ENCODE data around the gene PSMD8.
"Not testable (repeated sequence)": the region's sequence is repeated elsewhere in the genome, so short reads cannot be mapped to it uniquely, and the experiment has no call there.

PSMD8 gene

DNA sequence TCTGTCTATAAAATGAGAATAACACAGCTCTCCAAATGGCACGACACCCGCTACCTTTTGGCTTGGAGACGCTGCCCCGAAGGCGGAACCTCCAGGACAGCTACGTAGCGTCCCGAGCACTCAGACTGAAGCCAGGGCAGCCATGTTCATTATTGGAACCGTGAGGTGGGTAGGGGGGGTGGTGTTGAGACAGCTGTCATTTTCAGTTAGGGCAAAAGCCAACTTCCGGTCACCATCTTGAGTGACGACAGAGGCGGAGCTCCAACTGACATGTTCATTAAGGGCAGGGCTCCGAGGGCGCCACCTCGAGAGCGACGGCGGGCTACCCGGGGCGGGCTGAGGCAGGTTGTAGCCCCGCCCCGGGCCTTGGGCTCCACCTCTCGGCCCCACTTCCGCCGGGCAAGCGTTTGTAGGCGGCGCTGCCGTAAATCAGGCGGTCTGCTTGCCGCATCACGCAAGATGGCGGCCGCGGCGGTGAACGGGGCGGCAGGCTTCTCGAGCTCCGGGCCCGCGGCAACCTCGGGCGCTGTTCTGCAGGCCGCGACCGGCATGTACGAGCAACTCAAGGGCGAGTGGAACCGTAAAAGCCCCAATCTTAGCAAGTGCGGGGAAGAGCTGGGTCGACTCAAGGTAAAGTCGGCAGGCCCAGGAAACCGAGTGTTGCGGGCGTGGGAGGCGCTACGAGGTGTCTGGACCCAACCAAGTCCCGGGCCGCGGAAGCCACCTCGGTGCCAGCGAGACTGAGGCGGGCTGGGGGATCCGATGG lies at the start of gene PSMD8:
Gene PSMD8, plus strand, starts transcription at position 240 of the 766 bp plus-strand sequence. Its CDS starts 31 bp downstream, at position 271.
- peak; percentile 99 to 100 (median 100) for DNase-seq
- intact Hi-C loops (cut with DNase I), result loop anchor here (1.0 kb wide), 1 partner anchor 38 kb away; no protein-coding TSS in a partner anchor

DNA sequence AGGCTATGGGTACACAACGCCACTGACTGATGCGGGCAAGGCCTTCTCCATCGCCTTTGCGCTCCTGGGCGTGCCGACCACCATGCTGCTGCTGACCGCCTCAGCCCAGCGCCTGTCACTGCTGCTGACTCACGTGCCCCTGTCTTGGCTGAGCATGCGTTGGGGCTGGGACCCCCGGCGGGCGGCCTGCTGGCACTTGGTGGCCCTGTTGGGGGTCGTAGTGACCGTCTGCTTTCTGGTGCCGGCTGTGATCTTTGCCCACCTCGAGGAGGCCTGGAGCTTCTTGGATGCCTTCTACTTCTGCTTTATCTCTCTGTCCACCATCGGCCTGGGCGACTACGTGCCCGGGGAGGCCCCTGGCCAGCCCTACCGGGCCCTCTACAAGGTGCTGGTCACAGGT lies 47.8 kb upstream of the PSMD8 start:
- intact Hi-C loops (cut with DNase I), result no loop called here
- no peak for DNase-seq

DNA sequence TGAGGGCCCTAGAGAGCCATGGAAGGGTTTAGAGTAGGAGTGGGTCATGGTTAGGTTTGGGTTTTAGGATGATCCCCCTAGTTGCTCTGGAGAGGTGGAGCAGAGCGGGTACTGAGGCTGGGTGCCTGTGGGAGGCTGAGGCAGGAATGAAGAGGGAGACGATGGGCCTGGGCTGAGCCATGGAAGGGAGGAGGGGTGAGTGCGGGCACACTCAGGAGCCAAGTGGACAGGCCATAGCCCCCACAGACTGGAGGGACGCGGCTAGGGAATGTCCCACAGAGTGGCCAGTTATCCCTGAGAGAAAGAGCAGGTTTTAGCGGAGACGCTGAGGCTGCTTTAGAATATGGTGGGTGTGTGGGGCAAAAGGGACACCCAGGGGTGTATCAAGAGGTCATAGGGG lies 44.7 kb upstream of the PSMD8 start:
- DNase-seq, result no peak
- intact Hi-C loops (cut with DNase I), result loop anchor here (5.0 kb wide), 1 partner anchor 187 kb away; no protein-coding TSS in a partner anchor

DNA sequence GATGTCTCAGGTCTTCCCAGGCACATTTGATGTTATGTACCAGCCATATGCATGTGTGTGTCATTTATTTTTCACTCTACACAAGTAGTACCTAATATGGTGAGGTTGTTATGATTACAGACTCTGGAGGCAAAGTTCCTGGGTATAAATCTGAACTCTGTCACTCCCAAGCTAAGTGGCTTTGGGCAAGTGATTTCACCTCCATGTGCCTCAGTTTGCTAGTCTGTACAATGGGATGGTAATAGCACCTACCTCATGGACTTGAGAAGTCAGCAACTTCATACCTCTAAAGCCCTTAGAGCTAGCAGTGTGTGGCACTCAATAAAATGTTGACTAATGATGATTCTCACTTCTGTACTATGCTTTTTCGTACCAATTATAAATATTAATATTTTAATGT lies 42.6 kb upstream of the PSMD8 start:
- intact Hi-C loops (cut with DNase I), result loop anchor here (5.0 kb wide), 1 partner anchor 189 kb away; no protein-coding TSS in a partner anchor
- DNase-seq, result no peak

DNA sequence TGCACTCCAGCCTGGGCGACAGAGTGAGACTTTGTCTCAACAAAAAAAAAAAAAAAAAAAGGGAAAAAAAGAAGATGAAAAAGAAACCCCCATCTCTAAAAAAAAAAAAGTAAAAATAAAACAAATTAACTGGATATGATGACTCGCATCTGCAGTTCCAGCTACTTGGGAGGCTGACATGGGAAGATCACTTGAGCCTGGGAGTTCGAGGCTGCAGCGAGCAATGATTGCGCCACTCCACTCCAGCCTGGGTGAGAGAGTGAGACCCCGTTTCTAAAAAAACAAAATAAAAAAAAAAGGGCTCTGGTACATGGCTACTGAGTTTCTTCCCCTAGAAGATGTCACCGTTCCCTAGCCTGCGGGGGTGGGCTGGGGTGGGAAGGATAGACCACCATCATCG lies 41.1 kb upstream of the PSMD8 start:
- DNase-seq, result no peak
- intact Hi-C loops (cut with DNase I), result loop anchor here (5.0 kb wide), 1 partner anchor 191 kb away; no protein-coding TSS in a partner anchor

DNA sequence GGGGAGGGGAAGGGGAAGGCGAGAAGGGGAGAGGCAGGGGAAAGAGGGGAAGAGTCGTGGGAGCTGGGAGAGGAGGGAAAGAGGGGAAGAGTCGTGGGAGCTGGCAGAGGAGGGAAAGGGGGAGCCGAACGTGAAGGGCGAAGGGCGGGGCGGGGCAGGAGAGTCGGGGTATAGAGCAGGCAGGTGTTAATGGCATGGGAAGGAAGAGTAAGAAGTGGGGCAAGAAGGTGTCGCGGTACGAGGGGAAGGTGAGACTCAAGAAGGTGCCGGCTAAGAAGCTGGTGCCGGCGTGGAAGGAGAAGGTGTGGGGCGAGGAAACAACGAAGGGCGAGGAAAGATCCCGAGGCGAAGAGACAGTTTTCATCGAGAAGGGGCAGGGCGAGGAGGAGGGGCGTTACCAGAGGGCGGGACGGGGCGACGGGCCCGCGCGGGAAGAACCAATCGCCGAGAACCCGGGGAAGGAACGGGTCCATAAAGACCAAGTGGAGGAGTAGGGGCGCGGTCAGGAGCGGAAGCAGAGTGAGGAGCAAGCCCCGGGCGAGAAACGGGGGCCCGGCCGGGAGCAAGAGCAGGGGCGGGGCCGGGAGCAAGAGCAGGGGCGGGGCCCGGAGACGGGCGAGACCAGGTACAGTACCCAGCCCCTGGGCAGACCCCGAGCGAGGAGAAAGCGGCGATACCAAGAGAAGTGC lies 38.3 kb upstream of the PSMD8 start:
- intact Hi-C loops (cut with DNase I), result loop anchor here (1.0 to 5.0 kb wide), 3 partner anchors 38 to 434 kb away; partner anchors contain the start of gene PSMD8
- peak; percentile 92 to 99 (median 94) for DNase-seq

DNA sequence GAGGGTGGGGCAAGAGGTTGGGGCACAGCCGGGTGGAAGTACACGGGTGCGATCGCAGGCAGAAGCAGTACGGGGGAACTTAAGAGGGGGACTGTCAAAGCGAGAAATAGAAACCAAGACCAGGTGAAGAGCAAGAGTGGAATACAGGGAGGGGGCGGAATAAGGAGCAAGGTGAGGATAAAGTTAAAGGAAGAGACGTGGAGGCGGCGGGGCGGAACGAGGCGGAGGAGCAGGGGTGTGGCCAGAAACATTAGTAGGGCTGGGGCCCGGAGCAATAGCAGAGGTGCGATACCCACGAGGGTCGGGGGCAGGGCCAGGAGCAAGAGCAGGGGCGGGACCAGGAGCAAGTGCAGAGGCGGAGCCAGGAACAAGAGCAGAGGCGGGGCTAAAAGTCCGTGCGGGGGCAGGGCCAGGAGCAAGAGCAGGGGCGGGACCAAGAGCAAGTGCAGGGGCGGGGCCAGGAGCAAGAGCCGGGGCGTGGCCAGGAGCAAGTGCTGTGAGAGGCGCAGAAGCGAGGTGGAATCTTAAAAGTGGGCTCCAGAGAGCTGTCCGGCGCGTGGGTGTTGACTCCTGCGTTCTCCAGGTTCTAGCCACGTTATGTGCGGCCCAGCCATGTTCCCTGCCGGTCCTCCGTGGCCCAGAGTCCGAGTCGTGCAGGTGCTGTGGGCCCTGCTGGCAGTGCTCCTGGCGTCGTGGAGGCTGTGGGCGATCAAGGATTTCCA lies 37.6 kb upstream of the PSMD8 start:
- intact Hi-C loops (cut with DNase I), result loop anchor here (1.0 to 5.0 kb wide), 2 partner anchors 38 to 434 kb away; partner anchors contain the start of gene PSMD8
- peak; percentile 80 to 99 (median 85) for DNase-seq

DNA sequence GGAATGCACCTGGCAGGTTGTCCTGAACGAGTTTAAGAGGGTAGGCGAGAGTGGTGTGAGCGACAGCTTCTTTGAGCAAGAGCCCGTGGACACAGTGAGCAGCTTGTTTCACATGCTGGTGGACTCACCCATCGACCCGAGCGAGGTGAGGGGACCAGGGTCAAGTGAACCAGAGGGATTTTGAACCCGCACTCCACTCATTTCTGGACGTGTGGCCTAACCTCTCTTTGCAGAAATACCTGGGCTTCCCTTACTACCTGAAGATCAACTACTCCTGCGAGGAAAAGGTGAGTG lies 37.1 kb upstream of the PSMD8 start:
- DNase-seq, result no peak
- intact Hi-C loops (cut with DNase I), result loop anchor here (5.0 kb wide), 1 partner anchor 435 kb away; no protein-coding TSS in a partner anchor

DNA sequence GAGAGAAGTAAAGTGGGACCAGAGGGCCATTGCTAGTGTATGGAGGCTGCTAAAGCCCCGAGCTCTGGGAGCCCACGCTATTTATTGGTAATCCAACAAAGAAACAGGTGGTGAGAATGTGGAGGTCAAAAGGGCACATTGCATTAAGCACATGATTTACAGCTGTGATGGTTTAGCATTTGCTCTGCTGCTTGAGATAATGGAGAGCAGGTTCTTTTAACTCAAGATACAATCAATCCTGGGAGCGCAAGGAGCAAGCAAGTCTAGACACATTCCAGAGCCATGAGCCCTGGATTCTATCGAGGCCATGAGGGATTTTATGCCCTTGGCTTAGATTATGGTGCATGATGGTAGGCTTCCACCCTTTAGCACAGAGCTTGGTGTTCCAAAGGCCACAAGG lies 35.4 kb upstream of the PSMD8 start:
- intact Hi-C loops (cut with DNase I), result loop anchor here (5.0 kb wide), 1 partner anchor 437 kb away; no protein-coding TSS in a partner anchor

DNA sequence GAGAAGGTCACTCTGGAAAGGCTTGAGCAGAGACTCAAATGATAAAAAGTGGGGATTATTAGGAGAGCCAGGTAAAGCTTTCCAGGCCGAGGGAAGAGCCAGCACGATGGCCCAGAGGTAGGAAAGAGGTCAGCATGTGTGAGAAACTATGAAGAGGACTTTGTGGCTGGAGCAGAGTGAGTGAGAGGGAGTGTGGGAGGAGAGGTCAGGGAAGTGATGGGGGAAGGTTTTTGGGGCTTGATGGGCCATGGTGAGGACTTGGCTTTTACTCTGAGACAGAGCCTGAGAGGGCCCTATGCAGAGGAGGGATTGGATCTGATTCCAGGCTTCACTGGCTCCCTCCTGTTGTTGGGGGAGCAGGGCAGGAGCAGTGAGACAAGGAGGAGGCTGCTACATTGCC lies 33.4 kb upstream of the PSMD8 start:
- no peak for DNase-seq
- intact Hi-C loops (cut with DNase I), result no loop called here

More for the DNA sequence above, 35.4 kb upstream of the PSMD8 start:
- not testable (repeated sequence) for DNase-seq

DNA sequence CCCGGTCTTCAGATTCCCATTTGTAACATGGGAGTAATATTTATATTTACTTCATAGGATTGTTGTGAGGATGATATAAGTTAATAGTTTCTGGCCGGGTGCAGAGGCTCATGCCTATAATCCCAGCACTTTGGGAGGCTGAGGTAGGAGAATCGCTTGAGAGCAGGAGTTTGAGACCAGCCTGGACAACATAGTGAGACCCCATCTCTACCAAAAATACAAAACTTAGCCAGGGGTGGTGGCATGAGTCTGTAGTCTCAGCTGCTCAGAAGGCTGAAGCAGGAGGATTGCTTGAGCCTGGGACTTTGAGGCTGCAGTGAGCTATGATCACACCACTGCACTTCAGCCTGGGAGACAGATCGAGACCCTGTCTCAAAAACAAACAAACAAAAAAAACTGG lies 27.5 kb upstream of the PSMD8 start:
- peak in 1 of 10 donors; percentile 15 for DNase-seq
- intact Hi-C loops (cut with DNase I), result no loop called here

DNA sequence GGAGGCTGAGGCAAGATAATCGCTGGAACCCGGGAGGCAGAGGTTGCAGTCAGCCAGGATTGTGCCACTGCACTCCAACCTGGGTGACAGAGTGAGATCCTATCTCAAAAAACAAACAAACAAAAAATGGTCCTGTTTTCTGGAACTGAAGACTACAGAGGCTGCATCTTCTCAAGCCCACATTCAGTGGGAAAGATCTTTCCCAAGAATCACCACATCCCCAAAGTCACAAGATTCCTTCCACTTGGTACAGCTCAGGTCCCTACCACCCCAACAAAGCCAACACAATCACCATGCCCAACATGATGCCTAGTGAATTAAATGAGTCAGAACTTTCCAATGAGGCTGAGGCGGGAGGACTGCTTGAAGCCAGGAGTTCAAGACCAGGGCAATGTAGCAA lies 23.5 kb upstream of the PSMD8 start:
- peak in 1 of 10 donors; percentile 12 for DNase-seq
- intact Hi-C loops (cut with DNase I), result no loop called here

DNA sequence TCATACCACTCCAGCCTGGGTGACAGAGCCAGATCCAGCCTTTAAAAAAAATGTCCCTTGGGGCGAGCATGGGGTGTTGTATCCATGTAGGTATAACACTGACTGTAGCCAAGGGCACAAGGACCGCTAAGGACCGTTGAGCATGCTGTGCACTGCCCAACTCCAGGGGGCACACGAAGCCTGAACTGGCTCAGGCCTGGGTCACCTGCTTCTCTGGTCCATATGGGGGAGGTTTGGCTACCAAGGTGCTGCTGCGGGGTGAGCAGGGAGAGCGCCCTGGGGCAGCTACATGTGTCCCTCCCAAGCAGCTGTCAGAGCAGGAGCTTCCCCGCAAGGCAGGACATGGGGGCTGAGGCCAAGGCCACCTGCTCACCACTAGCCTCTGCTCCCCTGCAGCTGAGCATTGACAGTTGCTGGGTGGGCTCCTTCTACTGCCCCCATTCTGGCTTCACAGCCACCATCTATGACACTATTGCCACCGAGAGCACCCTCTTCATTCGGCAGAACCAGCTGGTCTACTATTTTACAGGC lies 22.4 kb upstream of the PSMD8 start:
- DNase-seq, result peak in 1 of 10 donors; percentile 50
- intact Hi-C loops (cut with DNase I), result no loop called here

DNA sequence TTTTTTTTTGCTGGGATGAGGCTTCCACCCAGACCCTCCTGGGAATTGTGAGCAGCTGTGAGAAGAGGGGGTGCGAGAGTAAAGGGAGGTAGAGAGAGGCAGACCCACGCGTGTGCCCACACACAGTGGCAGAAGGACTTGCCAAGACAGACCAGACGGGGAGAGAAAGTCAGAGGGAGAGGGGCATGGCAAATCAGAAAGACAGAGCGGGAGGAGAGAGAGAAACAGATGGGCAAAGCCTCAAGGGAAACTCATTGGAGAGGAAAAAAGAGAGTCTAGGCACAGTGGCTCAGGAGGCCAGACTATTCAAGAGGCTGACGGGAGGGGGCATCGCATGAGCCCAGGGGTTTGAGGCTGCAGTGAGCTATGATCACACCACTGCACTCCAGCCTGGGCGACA lies 21.8 kb upstream of the PSMD8 start:
- intact Hi-C loops (cut with DNase I), result no loop called here
- DNase-seq, result peak in 1 of 10 donors; percentile 21

DNA sequence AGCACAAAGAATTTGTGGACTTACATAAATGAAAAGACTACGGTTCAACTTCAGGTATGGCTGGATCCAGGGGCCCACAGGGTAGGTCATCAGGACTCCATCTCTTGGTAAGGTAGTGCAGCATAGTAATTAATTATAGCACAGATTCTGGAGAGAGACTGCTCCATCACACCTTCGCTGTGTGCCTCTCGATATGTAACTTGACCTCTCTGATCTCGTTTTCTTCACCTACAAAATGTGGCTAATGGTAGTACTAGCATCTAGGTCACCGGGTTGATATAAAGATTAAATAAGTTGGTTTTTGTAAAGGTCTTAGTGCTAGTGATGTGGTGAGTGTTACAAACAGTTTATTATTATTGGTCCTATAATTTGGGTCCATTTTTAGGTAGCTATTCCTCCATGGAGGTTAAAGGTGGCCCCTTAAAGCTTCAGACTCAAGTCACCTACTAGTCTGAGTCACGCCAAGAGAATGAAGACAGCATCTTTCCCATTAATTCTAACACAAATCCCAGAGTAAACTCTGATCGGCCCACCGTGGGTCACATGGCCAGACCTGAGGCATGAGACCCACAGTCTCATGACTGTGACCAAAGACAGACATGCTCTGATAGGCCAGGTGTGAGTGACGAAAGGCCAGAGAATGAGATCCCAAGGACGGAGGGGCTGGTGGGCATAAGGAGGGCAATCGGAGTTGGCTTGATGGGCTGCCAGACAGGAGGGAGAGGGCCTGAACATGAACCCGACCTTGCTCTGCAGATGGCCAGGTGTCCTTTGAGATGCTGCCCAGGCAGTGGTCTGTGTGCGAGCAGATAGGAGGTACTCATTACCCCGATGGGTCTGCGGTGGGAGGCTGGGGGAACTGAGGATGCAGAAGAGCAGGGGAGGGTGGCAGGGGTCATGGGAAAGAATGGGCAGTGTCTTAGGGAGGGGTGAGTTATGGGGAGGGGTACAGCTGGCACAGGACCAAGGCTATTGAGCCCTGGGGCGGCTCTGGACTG lies 18.3 kb upstream of the PSMD8 start:
- intact Hi-C loops (cut with DNase I), result no loop called here
- peak in 1 of 10 donors; percentile 54 for DNase-seq

DNA sequence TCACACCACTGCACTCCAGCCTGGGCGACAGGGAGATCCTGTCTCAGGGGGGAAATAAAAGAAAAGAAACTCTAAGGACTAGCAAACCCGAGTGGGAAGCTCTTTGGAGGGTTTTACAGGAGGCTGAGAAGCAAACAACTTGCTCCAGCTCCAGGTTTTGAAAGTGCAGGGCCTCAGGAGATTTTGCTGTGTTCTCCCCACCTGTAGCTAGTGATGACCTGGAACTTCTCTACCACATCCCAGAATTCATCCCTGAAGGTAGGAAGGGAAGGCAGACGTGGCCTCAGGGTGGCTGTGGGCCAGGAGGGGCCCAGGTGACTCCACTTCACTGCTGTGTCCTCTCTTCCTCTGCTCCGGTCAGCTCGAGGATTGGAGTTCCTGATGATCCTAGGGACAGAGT lies 16.3 kb upstream of the PSMD8 start:
- no peak for DNase-seq
- intact Hi-C loops (cut with DNase I), result no loop called here

DNA sequence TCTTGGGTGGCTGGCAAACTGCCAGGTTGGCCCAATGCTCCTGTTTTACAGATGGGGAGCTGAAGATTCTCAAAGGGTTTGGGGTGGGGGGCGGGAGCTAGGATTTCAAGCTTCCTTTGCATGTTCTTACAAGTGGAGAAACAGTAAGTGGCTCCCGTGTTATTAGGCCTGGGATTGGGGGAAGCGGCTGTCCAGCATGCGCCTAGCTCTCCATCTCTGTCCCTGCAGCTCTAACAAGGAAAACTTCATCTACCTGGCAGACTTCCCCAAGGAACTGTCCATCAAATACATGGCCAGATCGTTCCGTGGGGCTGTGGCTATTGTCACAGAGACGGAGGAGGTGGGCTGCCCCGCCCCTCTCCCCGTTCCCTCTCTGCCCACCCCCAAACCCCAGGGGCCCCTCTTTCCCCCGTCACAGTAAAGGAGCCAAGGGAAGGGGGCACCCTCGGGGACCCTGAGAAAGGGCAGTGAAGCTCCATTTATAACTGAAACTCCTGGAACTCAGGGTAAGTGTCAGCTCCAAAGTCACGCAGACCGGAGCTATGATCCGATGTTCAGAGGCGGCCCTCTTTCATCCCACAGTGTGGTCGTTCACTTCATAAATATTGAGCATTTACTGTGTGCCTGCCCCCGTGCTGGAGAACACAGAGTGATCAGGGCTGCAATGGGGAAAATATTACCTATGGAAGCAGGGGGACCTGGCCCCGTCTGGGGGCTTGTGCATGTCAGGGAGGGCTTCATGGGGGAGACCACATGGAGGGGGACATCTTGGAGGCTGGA lies 14.9 kb upstream of the PSMD8 start:
- no peak for DNase-seq
- intact Hi-C loops (cut with DNase I), result no loop called here

DNA sequence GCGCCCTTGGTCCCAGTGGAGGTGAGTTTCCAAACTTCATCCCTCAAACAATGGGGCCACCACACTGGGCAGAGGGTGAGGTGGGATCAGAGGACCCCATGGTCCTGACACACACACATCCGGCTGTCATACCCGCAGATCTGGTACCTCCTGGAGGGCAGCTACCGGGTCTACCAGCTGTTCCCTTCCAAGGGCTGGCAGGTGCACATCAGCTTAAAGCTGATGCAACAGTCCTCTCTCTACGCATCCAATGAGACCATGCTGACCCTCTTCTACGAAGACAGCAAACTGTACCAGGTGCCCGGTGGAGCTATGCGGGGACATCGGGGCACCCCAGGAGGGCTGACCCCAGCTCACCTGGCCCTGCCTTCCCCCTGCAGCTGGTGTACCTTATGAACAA lies 14.0 kb upstream of the PSMD8 start:
- no peak for DNase-seq
- intact Hi-C loops (cut with DNase I), result no loop called here
